Measurements from ENCODE around the gene SUV39H2. TPM values are rescaled to one million over a fixed set of nuclear protein-coding genes. Genes with fewer than 3 reads are reported as not detected.

The SUV39H2 gene
- total RNA-seq, 1 experiment from 2014 or later, result 21.9 TPM

DNA sequence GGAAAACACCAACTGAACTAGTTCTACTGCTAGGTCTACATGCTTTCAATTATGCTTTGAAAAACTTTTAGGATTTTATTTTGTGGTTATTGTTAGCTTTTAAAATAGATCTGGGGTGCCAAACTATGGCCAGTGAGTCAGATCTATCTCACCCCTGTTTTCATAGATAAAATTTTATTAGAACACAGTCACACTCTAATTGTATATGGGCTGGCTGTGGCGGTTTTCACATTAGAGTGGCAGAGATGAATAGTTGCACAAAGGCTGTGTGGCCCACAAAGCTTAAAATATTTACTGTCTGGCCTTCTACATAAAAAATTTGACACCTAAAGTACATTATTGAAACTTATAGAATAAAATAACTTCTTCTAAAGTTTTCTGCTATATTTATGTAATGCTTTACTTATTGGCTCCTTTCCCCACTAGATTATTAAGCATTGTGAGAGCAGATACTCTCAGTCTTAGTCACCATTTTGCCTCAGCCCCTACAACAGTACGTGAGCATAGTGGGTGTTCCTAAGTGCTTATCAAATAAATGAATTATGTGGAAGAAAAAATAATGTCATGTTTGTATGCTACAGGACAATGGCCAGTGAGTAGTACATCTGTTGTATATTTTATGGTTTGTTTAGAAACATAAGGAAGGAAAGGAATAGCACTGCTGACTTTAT lies 5.4 kb upstream of the SUV39H2 start:
- Histone ChIP-seq H3K27me3 (ENCODE audit: control insufficient read depth, insufficient read depth, low read length) (no peaks in the 10 kb centered on the region), H3K4me1 (ENCODE audit: control insufficient read depth, insufficient read depth, low read length) (peaks cover 3% of the 10 kb centered on the region; the same call in 1 of the 2 replicates), H3K4me3 (ENCODE audit: low read depth in 2 of 2, low read length in 2 of 2) (no peak overlapping the region), H3K27ac (ENCODE audit: low read length) (no peak overlapping the region), H3K9me3 (ENCODE audit: control insufficient read depth, insufficient read depth, low read depth, low read length) (no peaks in the 10 kb centered on the region), H3K36me3 (ENCODE audit: control insufficient read depth, insufficient read depth, low read length) (peaks cover 14% of the 10 kb centered on the region)
- CTCF ChIA-PET, result no interaction called here
- in situ Hi-C loops (cut with HindIII; ENCODE audit: low pct_unique_long_range_greater_than_20kb, low sequenced_read_pairs) (no loop called here), intact Hi-C loops (cut with micrococcal nuclease; ENCODE audit: unreplicated experiment) (no loop called here)
- no TSS peak for BruUV-seq (replicated peaks)
- ATAC-seq (no peak), DNase-seq (ENCODE audit: low read depth, low spot score) (no peak)
- POLR2A ChIA-PET, result no interaction called here
- no peak for TF ChIP-seq CTCF (IDR thresholded peaks at IDR 0.05)
- TF ChIP-seq POLR2AphosphoS5 (IDR thresholded peaks at IDR 0.05; ENCODE audit: low read depth, low read length), result no peak
- no peak for TF ChIP-seq SIN3A (IDR thresholded peaks at IDR 0.05; ENCODE audit: borderline replicate concordance, insufficient read depth, low read depth, low read length)
- TF ChIP-seq, protein P1, sequence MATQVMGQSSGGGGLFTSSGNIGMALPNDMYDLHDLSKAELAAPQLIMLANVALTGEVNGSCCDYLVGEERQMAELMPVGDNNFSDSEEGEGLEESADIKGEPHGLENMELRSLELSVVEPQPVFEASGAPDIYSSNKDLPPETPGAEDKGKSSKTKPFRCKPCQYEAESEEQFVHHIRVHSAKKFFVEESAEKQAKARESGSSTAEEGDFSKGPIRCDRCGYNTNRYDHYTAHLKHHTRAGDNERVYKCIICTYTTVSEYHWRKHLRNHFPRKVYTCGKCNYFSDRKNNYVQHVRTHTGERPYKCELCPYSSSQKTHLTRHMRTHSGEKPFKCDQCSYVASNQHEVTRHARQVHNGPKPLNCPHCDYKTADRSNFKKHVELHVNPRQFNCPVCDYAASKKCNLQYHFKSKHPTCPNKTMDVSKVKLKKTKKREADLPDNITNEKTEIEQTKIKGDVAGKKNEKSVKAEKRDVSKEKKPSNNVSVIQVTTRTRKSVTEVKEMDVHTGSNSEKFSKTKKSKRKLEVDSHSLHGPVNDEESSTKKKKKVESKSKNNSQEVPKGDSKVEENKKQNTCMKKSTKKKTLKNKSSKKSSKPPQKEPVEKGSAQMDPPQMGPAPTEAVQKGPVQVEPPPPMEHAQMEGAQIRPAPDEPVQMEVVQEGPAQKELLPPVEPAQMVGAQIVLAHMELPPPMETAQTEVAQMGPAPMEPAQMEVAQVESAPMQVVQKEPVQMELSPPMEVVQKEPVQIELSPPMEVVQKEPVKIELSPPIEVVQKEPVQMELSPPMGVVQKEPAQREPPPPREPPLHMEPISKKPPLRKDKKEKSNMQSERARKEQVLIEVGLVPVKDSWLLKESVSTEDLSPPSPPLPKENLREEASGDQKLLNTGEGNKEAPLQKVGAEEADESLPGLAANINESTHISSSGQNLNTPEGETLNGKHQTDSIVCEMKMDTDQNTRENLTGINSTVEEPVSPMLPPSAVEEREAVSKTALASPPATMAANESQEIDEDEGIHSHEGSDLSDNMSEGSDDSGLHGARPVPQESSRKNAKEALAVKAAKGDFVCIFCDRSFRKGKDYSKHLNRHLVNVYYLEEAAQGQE (IDR thresholded peaks at IDR 0.05; ENCODE audit: insufficient read depth in 1 of 2, low read depth in 2 of 2, low read length in 1 of 2), result no peak
- no peak for TF ChIP-seq TCF7L2 (IDR thresholded peaks at IDR 0.05; ENCODE audit: low read depth, low read length)

- TF ChIP-seq, protein P1 (IDR thresholded peaks at IDR 0.05; ENCODE audit: insufficient read depth in 1 of 2, low read depth in 2 of 2, low read length in 1 of 2), result no peak
- TF ChIP-seq SIN3A (IDR thresholded peaks at IDR 0.05; ENCODE audit: borderline replicate concordance, insufficient read depth, low read depth, low read length) (no peak), TCF7L2 (IDR thresholded peaks at IDR 0.05; ENCODE audit: low read depth, low read length) (no peak), CTCF (IDR thresholded peaks at IDR 0.05) (no peak), POLR2AphosphoS5 (IDR thresholded peaks at IDR 0.05; ENCODE audit: low read depth, low read length) (no peak)
- CTCF ChIA-PET, result no interaction called here
- BruUV-seq (replicated peaks), result no TSS peak
- intact Hi-C loops (cut with micrococcal nuclease; ENCODE audit: unreplicated experiment), result no loop called here
- Histone ChIP-seq H3K27ac (ENCODE audit: low read length) (no peak overlapping the region), H3K4me3 (ENCODE audit: low read depth in 2 of 2, low read length in 2 of 2) (no peak overlapping the region), H3K9me3 (ENCODE audit: control insufficient read depth, insufficient read depth, low read depth, low read length) (no peaks in the 10 kb centered on the region), H3K36me3 (ENCODE audit: control insufficient read depth, insufficient read depth, low read length) (peaks cover 6% of the 10 kb centered on the region), H3K4me1 (ENCODE audit: control insufficient read depth, insufficient read depth, low read length) (peaks cover 11% of the 10 kb centered on the region; the same call in 1 of the 2 replicates), H3K27me3 (ENCODE audit: control insufficient read depth, insufficient read depth, low read length) (no peaks in the 10 kb centered on the region)
- in situ Hi-C loops (cut with HindIII; ENCODE audit: low pct_unique_long_range_greater_than_20kb, low sequenced_read_pairs), result no loop called here
- POLR2A ChIA-PET, result no interaction called here
- ATAC-seq (no peak), DNase-seq (ENCODE audit: low read depth, low spot score) (no peak)
Measured at GRCh38 chr10:14875941-14876340, 2.7 kb upstream of the SUV39H2 start.

All from Panc1 (cell line).